Activated B cell treated with CpG ODN at 0.5 μM for 24 hours (primary cell): ENCODE measurements around the gene NCAPH2. TPM values are rescaled to one million over a fixed set of nuclear protein-coding genes. Genes with fewer than 3 reads are reported as not detected.

Experiments used
- ATAC-seq: fragments of 200-7000 bp; cut with Tn5 transposase; one replicate; pipeline ENCODE4 v1.10.0; 2021; ENCODE audit warnings: low read depth, mild to moderate bottlenecking, moderate library complexity
- CTCF ChIA-PET: fragments of 350-600 bp; sonication (Branson Sonifier 250); formaldehyde crosslinking; loops from one replicate; lab custom pipeline; 2021; ENCODE audit warnings: antibody characterized with exemption; lab: Charles Lee
- POLR2A ChIA-PET: fragments of 350-600 bp; sonication (Branson Sonifier 250); formaldehyde crosslinking; loops from one replicate; lab custom pipeline; 2021; ENCODE audit warnings: antibody characterized with exemption; lab: Charles Lee
- DNase-seq: peaks from one replicate; pipeline ENCODE4 v3.0.0; 2022
- H3K27ac Mint-ChIP-seq: one replicate; pipeline ENCODE4 v1.8.0; 2020; ENCODE audit warnings: mixed read lengths
- H3K27me3 Mint-ChIP-seq: one replicate; pipeline ENCODE4 v1.8.0; 2021; ENCODE audit warnings: mixed read lengths
- H3K36me3 Mint-ChIP-seq: one replicate; pipeline ENCODE4 v1.8.0; 2021; ENCODE audit warnings: low read depth, mixed read lengths
- H3K4me1 Mint-ChIP-seq: one replicate; pipeline ENCODE4 v1.8.0; 2021; ENCODE audit warnings: mixed read lengths
- H3K4me3 Mint-ChIP-seq: one replicate; pipeline ENCODE4 v1.8.0; 2020; ENCODE audit warnings: mild to moderate bottlenecking, mixed read lengths
- H3K9me3 Mint-ChIP-seq: one replicate; pipeline ENCODE4 v1.8.0; 2020; ENCODE audit warnings: mixed read lengths
- CTCF ChIP-seq: fragments of 200-600 bp; IDR thresholded peaks from one replicate; pipeline ENCODE4 v1.8.0; 2022; ENCODE audit warnings: antibody characterized with exemption, mild to moderate bottlenecking
- intact Hi-C: fragments of 100-400 bp; cut with micrococcal nuclease; formaldehyde crosslinking; loops from one replicate; pipeline ENCODE4 v1.15.1; 2024
- total RNA-seq: library from RNA; stranded (reverse); gene quantifications from 2 replicates; pipeline ENCODE4 v1.2.3, GENCODE V29; 2022

Gene NCAPH2
- total RNA-seq, 1 donor from 2014 or later = 68.2 TPM

GRCh38 chr22:50498322-50498890 lies 9.6 kb upstream of the NCAPH2 start:
- H3K9me3 Mint-ChIP-seq = no peaks in the 10 kb centered on the region
- no peak overlapping the region for H3K27ac Mint-ChIP-seq
- peaks cover 3% of the 10 kb centered on the region for H3K4me1 Mint-ChIP-seq
- intact Hi-C loops = loop anchor here (1.0 to 5.0 kb wide), 6 partner anchors 41 to 257 kb away; no protein-coding TSS in a partner anchor
- no peaks in the 10 kb centered on the region for H3K27me3 Mint-ChIP-seq
- no peak for TF ChIP-seq CTCF
- peak; percentile 95 for ATAC-seq
- H3K36me3 Mint-ChIP-seq = peaks cover 2% of the 10 kb centered on the region
- POLR2A ChIA-PET = interaction anchor here (0.6 to 1.6 kb wide), 6 partner anchors 9 to 30 kb away, joined by 3 to 6 read pairs (median 3); partner anchors contain the start of genes LMF2, MIOX, NCAPH2 and SCO2
- DNase-seq = peak; percentile 38
- CTCF ChIA-PET = interaction anchor here (0.6 to 2.6 kb wide), 17 partner anchors 9 to 732 kb away, joined by 3 to 14 read pairs (median 5); partner anchors contain the start of genes HDAC10, LMF2, NCAPH2 and SCO2
- H3K4me3 Mint-ChIP-seq = no peak overlapping the region

- ATAC-seq (no peak), DNase-seq (no peak)
- peaks cover 3% of the 10 kb centered on the region for H3K4me1 Mint-ChIP-seq
- ChIA-PET CTCF (interaction anchor here (0.7 to 1.4 kb wide), 3 partner anchors 25 to 69 kb away, joined by 3 read pairs; partner anchors contain the start of gene SCO2), POLR2A (interaction anchor here (0.6 to 1.3 kb wide), 5 partner anchors 31 to 311 kb away, joined by 3 to 7 read pairs (median 5); no protein-coding TSS in a partner anchor)
- no peaks in the 10 kb centered on the region for H3K9me3 Mint-ChIP-seq
- peaks cover 7% of the 10 kb centered on the region for H3K36me3 Mint-ChIP-seq
- no peaks in the 10 kb centered on the region for H3K27me3 Mint-ChIP-seq
- H3K27ac Mint-ChIP-seq = no peak overlapping the region
- no peak overlapping the region for H3K4me3 Mint-ChIP-seq
- intact Hi-C loops = no loop called here
- TF ChIP-seq CTCF = no peak
These were observed 7.6 kb upstream of the NCAPH2 start for GRCh38 chr22:50500452-50500851.

GRCh38 chr22:50502096-50502495 lies 5.9 kb upstream of the NCAPH2 start:
- no peak for TF ChIP-seq CTCF
- POLR2A ChIA-PET = interaction anchor here (2.4 kb wide), 1 partner anchor 22 kb away, joined by 6 read pairs; no protein-coding TSS in a partner anchor
- no peak for ATAC-seq
- Mint-ChIP-seq H3K27me3 (no peaks in the 10 kb centered on the region), H3K27ac (no peak overlapping the region), H3K4me3 (no peak overlapping the region), H3K4me1 (peaks cover 6% of the 10 kb centered on the region), H3K36me3 (peaks cover 11% of the 10 kb centered on the region), H3K9me3 (no peaks in the 10 kb centered on the region)
- DNase-seq = no peak
- intact Hi-C loops = no loop called here
- CTCF ChIA-PET = no interaction called here

- TF ChIP-seq CTCF = no peak
- Mint-ChIP-seq H3K4me3 (no peak overlapping the region), H3K36me3 (peaks cover 14% of the 10 kb centered on the region), H3K27me3 (no peaks in the 10 kb centered on the region), H3K27ac (no peak overlapping the region), H3K9me3 (no peaks in the 10 kb centered on the region), H3K4me1 (peaks cover 9% of the 10 kb centered on the region)
- ATAC-seq = no peak
- CTCF ChIA-PET = no interaction called here
- POLR2A ChIA-PET = interaction anchor here (1.2 to 2.4 kb wide), 2 partner anchors 12 to 22 kb away, joined by 4 to 6 read pairs; no protein-coding TSS in a partner anchor
- intact Hi-C loops = no loop called here
- no peak for DNase-seq
These were observed 5.2 kb upstream of the NCAPH2 start for GRCh38 chr22:50502628-50503474.
